Progenitor cell of endocrine pancreas (in vitro differentiated cells): Measurements from ENCODE around the gene TUBGCP6. TPM values are rescaled to one million over a fixed set of nuclear protein-coding genes. Genes with fewer than 3 reads are reported as not detected.

Experiments
- DNase-seq: peaks from one replicate; pipeline ENCODE4 v3.0.0; 2021; ENCODE audit warnings: low spot score; ENCODE audit not compliant: unreplicated experiment
- H3K27ac Mint-ChIP-seq: 2 replicates; pipeline ENCODE4 v1.8.0; 2021; ENCODE audit warnings: mild to moderate bottlenecking, moderate library complexity, mixed read lengths
- H3K27me3 Mint-ChIP-seq: 2 replicates; pipeline ENCODE4 v1.8.0; 2021; ENCODE audit warnings: mixed read lengths
- H3K36me3 Mint-ChIP-seq: 2 replicates; pipeline ENCODE4 v1.8.0; 2022; ENCODE audit warnings: mixed read lengths; ENCODE audit not compliant: insufficient read depth
- H3K4me1 Mint-ChIP-seq: 2 replicates; pipeline ENCODE4 v1.8.0; 2021; ENCODE audit warnings: low read depth, mixed read lengths
- H3K4me3 Mint-ChIP-seq: 2 replicates; pipeline ENCODE4 v1.8.0; 2021; ENCODE audit warnings: low read depth, mild to moderate bottlenecking, moderate library complexity, mixed read lengths
- H3K9me3 Mint-ChIP-seq: 2 replicates; pipeline ENCODE4 v1.8.0; 2021; ENCODE audit warnings: low read depth, mixed read lengths
- total RNA-seq: library from RNA; stranded (reverse); gene quantifications from 2 replicates; pipeline ENCODE4 v1.2.1, GENCODE V29; 2021
- TF ChIP-seq, protein P1 (sequence below): fragments of 200-600 bp; sonication (generic); IDR thresholded peaks from one replicate; pipeline ENCODE4 v1.5.0; 2021; ENCODE audit warnings: antibody characterized with exemption, mild to moderate bottlenecking; ENCODE audit not compliant: unreplicated experiment

The TUBGCP6 gene
- total RNA-seq, 1 donor from 2014 or later: 70.9 TPM

DNA sequence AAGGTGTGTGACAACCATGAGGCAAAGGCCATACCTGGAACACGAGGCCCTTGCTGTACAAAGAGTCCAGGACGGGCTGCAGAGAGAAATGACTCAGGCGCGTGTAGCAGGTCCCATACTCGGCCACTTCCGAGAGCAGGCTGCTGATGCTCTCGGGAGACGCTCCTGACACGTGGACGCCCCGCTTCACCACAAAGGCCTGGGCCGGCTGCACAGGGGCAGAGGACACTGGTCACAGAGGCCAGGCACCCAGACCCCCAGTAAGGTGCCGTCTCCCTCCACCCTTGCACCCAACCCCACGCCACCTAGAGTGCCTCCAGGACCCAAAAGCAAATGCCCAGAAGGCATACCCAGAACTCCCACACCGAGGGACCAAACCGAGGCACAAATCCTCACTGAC lies 15.5 kb downstream of the TUBGCP6 start:
- H3K36me3 Mint-ChIP-seq: peaks cover 5% of the 10 kb centered on the region
- no peaks in the 10 kb centered on the region for H3K27me3 Mint-ChIP-seq
- H3K27ac Mint-ChIP-seq: no peak overlapping the region

DNA sequence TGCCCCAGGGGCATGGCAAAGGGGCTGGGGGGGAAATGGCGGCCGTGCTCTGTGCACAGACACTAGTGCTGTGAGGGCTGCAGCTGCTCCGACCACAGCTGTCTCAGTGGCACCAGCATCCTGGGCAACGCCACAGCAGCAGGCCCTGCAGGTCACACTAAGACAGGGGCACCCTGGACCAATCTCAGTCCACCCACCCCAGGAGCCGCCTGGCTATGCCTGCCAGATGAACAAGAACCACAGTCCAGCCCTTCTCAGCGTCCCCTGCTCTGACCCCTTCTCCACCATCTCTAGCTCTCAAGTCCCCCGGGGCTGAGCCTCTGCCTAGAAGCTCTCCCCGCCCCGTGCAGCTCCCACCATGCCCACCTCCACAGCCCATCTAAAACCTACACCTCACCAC lies 16.5 kb downstream of the TUBGCP6 start:
- H3K4me1 Mint-ChIP-seq: no peaks in the 10 kb centered on the region
- no peak for DNase-seq
- H3K27ac Mint-ChIP-seq: no peak overlapping the region
- H3K36me3 Mint-ChIP-seq: peaks cover 7% of the 10 kb centered on the region
- H3K27me3 Mint-ChIP-seq: no peaks in the 10 kb centered on the region
- no peak overlapping the region for H3K4me3 Mint-ChIP-seq
- no peaks in the 10 kb centered on the region for H3K9me3 Mint-ChIP-seq
- TF ChIP-seq, protein P1, sequence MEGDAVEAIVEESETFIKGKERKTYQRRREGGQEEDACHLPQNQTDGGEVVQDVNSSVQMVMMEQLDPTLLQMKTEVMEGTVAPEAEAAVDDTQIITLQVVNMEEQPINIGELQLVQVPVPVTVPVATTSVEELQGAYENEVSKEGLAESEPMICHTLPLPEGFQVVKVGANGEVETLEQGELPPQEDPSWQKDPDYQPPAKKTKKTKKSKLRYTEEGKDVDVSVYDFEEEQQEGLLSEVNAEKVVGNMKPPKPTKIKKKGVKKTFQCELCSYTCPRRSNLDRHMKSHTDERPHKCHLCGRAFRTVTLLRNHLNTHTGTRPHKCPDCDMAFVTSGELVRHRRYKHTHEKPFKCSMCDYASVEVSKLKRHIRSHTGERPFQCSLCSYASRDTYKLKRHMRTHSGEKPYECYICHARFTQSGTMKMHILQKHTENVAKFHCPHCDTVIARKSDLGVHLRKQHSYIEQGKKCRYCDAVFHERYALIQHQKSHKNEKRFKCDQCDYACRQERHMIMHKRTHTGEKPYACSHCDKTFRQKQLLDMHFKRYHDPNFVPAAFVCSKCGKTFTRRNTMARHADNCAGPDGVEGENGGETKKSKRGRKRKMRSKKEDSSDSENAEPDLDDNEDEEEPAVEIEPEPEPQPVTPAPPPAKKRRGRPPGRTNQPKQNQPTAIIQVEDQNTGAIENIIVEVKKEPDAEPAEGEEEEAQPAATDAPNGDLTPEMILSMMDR: no peak

More for the DNA sequence above, 15.5 kb downstream of the TUBGCP6 start:
- Mint-ChIP-seq H3K4me1 (no peaks in the 10 kb centered on the region), H3K9me3 (no peaks in the 10 kb centered on the region), H3K4me3 (no peak overlapping the region)
- no peak for DNase-seq
- TF ChIP-seq, protein P1: no peak

DNA sequence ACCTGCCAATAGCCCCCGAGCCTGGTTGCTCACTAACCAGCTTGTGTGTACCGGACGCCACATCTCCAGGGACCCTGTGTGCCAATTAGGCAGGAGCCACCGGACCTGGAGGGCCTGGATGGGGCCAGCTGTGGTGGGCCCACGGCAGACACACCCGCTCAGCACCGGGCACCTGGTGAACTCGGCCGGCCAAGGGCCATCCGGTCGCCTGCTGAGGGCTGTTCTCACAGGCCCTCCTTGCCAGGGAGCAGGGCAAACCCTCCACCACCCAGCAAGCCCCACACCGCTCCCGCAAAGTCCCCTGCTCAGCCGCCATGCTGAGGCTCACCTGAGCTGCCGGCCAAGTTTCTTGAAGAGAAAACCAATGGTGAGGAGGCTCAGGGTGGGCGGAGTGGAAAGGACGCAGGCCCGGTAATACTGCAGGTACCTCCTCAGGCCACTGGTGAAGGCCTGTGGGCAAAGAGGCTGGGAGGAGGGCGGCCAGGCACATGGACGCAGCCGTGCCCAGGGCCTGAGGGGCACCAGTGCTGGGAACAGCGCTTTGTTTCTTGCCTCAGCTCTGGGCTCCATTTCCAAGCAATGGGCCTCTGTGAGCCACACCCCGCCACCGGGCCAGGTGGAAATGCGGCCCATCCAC lies 17.1 kb downstream of the TUBGCP6 start:
- Mint-ChIP-seq H3K4me3 (no peak overlapping the region), H3K27me3 (no peaks in the 10 kb centered on the region), H3K27ac (no peak overlapping the region), H3K9me3 (no peaks in the 10 kb centered on the region), H3K36me3 (peaks cover 7% of the 10 kb centered on the region), H3K4me1 (no peaks in the 10 kb centered on the region)
- TF ChIP-seq, protein P1: no peak
- no peak for DNase-seq

DNA sequence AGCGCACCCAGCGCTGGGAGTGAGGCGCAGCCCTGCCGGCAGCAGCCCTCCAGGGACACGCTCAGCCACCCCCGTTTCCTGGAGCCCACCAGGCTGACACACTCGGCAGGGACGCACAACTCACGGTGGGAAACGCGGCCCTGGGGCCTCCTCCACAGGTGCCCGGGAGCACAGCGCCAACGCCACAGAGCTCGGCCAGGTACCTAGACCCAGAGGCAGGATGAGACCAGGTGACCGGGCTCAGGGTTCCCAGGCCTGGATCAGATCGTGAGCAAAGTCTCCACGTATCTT lies 18.0 kb downstream of the TUBGCP6 start:
- DNase-seq: no peak
- H3K4me1 Mint-ChIP-seq: no peaks in the 10 kb centered on the region
- no peaks in the 10 kb centered on the region for H3K27me3 Mint-ChIP-seq
- H3K27ac Mint-ChIP-seq: no peak overlapping the region
- no peaks in the 10 kb centered on the region for H3K9me3 Mint-ChIP-seq
- H3K36me3 Mint-ChIP-seq: peaks cover 7% of the 10 kb centered on the region
- H3K4me3 Mint-ChIP-seq: no peak overlapping the region
- TF ChIP-seq, protein P1: no peak

DNA sequence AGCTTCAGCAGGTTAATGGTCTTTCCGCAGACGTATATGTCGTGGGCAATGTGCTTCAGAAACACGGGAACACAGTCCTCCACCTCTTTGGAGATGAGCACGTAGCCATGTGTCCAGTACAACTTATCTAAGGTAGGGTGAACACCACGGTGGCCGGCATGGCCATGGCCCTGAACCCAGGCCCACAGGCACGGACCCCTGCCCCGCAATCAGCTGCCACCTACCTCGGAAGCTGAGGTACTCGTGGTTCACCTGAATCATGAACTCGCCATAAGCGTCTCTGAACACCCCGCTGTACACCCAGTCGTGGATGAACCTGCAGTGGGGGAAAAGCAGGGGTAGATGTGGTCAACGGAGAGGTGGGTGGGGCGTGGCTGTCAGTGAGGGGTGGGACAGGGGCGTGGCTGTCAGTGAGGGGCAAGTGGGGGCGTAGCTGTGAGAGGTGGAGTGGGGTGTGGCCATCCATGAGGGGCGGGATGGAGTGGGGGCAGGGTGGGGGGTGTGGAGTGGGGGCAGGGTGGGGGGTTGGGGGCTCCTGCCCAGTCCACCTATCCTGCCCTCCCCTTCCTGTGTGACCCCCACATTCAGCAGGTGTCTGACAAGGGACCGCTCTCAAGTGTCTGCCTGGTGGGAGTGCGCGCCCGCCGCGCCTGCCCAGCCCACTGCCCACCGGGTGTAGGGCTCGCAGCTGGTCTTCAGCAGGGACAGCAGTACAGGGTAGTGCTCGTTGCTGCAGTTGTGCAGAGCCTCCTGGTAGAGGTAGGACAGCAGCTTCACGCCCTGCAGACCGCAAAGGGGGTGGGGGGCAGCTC lies 18.6 kb downstream of the TUBGCP6 start:
- no peak for DNase-seq
- no peak overlapping the region for H3K4me3 Mint-ChIP-seq
- no peak overlapping the region for H3K27ac Mint-ChIP-seq
- H3K4me1 Mint-ChIP-seq: no peaks in the 10 kb centered on the region
- no peaks in the 10 kb centered on the region for H3K9me3 Mint-ChIP-seq
- TF ChIP-seq, protein P1: no peak
- H3K36me3 Mint-ChIP-seq: peaks cover 7% of the 10 kb centered on the region
- H3K27me3 Mint-ChIP-seq: no peaks in the 10 kb centered on the region
